GM23248 (cell line): Measurements from ENCODE around the gene WDR70.

Source experiments
- EZH2 ChIP-seq: fragments of 200-600 bp; sonication (generic); IDR thresholded peaks from 2 replicates; pipeline ENCODE4 v1.6.1; 2018; ENCODE audit warnings: antibody characterized with exemption, mild to moderate bottlenecking; ENCODE audit not compliant: insufficient read depth, poor library complexity, severe bottlenecking
- EZH2phosphoT487 ChIP-seq: fragments of 200-600 bp; sonication (generic); IDR thresholded peaks from 2 replicates; pipeline ENCODE4 v1.6.1; 2018; ENCODE audit warnings: antibody characterized with exemption, moderate library complexity, mild to moderate bottlenecking, low read depth; ENCODE audit not compliant: insufficient read depth

DNA sequence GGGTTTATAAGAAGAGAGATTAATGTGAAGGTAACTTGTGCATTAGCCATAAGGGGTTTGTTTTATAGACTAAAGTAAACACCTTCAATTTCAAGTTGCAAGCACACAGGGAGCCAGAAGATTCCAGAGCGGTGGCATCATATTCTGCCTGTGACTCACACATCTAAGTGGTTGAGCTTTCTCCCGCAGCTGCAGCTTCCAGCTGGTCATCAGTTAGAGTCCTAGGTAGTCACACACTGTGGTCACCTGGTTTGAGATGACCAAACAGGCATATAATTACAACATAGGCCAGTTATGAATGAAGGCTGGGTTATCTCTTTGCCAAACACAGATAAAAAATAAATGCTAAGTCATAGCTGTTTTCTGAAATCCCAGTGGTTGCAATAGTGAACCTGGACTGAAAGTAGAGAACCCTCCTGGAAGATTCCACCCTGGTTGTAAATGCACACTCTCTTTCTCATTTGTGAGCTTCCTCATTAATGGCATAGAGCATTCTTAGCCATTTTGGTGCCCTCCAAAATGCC is 289.5 kb downstream of the WDR70 start:
- TF ChIP-seq EZH2phosphoT487 = no peak
- TF ChIP-seq EZH2 = no peak
